Endothelial cell of umbilical vein (primary cell): ENCODE measurements around the gene THTPA. TPM values are rescaled to one million over a fixed set of nuclear protein-coding genes. Genes with fewer than 3 reads are reported as not detected.

Experiments used
- BruUV-seq: library from RNA; stranded (reverse); fragments of 400-500 nt; replicated peaks from 2 replicates; lab custom pipeline; 2021; lab: Mats Ljungman, UMichigan
- CTCF ChIA-PET: fragments of 300-600, 350-600 bp; sonication (Branson Sonifier 250); formaldehyde crosslinking; loops from one replicate; lab custom pipeline; 2021; ENCODE audit warnings: antibody characterized with exemption, inconsistent platforms; lab: Charles Lee
- POLR2A ChIA-PET: fragments of 300-600, 350-600 bp; sonication (Branson Sonifier 250); formaldehyde crosslinking; loops from one replicate; lab custom pipeline; 2021; ENCODE audit warnings: antibody characterized with exemption, inconsistent platforms; lab: Charles Lee
- DNase-seq: peaks from one replicate; pipeline ENCODE4 v3.0.0-alpha.2; 2011; ENCODE audit warnings: low read depth, low spot score
- FAIRE-seq: peaks from 2 replicates; lab custom pipeline; 2011; peaks lifted over from hg19 to GRCh38; lab: Jason Lieb, UNC
- H2AFZ ChIP-seq: 2 replicates; pipeline ENCODE4 v1.6.0; 2012; ENCODE audit warnings: low read depth, low read length, control low read depth, inconsistent platforms
- H3K27ac ChIP-seq: 2 replicates; pipeline ENCODE4 v1.5.1; 2011; ENCODE audit warnings: low read depth, mild to moderate bottlenecking, control low read depth, low read length, moderate library complexity; ENCODE audit not compliant: insufficient read depth
- H3K27me3 ChIP-seq, 2 experiments: 2 replicates each; pipeline versions ENCODE4 v1.6.0 to v1.6.1; 2011; ENCODE audit warnings: low read length in 2 of 2, mixed read lengths in 1 of 2; ENCODE audit not compliant: control insufficient read depth in 2 of 2, insufficient read depth in 2 of 2
- H3K36me3 ChIP-seq, 2 experiments: 2 replicates in 1 of 2; 3 replicates in 1 of 2; pipeline ENCODE4 v1.5.1; 2011; ENCODE audit warnings: low read length in 2 of 2, mild to moderate bottlenecking in 1 of 2, moderate library complexity in 1 of 2; ENCODE audit not compliant: control insufficient read depth in 2 of 2, insufficient read depth in 2 of 2; ENCODE audit errors: extremely low read depth in 1 of 2
- H3K4me1 ChIP-seq: 3 replicates; pipeline ENCODE4 v1.5.1; 2011; ENCODE audit warnings: mild to moderate bottlenecking, low read length; ENCODE audit not compliant: control insufficient read depth, insufficient read depth; ENCODE audit errors: extremely low read depth
- H3K4me2 ChIP-seq: 2 replicates; pipeline ENCODE4 v1.6.1; 2011; ENCODE audit warnings: low read length, control low read depth, mixed read lengths; ENCODE audit not compliant: insufficient read depth
- H3K4me3 ChIP-seq, 3 experiments: fragments of 200-600 bp in 1 of 3; sonication (generic), shearing (Covaris generic) in 1 of 3; replicated peaks in 1 of 3; 2 replicates each; pipeline ENCODE4 v1.5.1; 2011 to 2016; ENCODE audit warnings: control low read depth in 3 of 3, low read length in 3 of 3, mild to moderate bottlenecking in 2 of 3, inconsistent platforms in 1 of 3, low read depth in 1 of 3, moderate library complexity in 1 of 3; ENCODE audit not compliant: insufficient read depth in 1 of 3
- H3K79me2 ChIP-seq: 2 replicates; pipeline ENCODE4 v1.6.0; 2012; ENCODE audit warnings: low read length, inconsistent platforms; ENCODE audit not compliant: control insufficient read depth, insufficient read depth
- H3K9ac ChIP-seq: replicated peaks from 2 replicates; pipeline ENCODE3; 2011; ENCODE audit warnings: low read length, control low read depth; ENCODE audit not compliant: insufficient read depth; ENCODE audit errors: extremely low read depth
- H3K9me1 ChIP-seq: replicated peaks from 3 replicates; pipeline ENCODE4 v1.6.0; 2011; ENCODE audit warnings: mild to moderate bottlenecking, low read length; ENCODE audit not compliant: control insufficient read depth, insufficient read depth; ENCODE audit errors: extremely low read depth
- H3K9me3 ChIP-seq: replicated peaks from 2 replicates; pipeline ENCODE4 v1.5.1; 2012; ENCODE audit warnings: low read length, inconsistent platforms; ENCODE audit not compliant: control insufficient read depth, insufficient read depth
- H4K20me1 ChIP-seq: replicated peaks from 2 replicates; pipeline ENCODE3; 2011; ENCODE audit warnings: mild to moderate bottlenecking, low read length; ENCODE audit not compliant: control insufficient read depth, insufficient read depth; ENCODE audit errors: extremely low read depth
- CTCF ChIP-seq, 2 donors: IDR thresholded peaks; 1 replicate in 1 of 2; 2 replicates in 1 of 2; pipeline ENCODE4 v1.5.1; 2011; ENCODE audit warnings: low read length in 2 of 2, mild to moderate bottlenecking in 2 of 2, moderate library complexity in 2 of 2, control low read depth in 1 of 2, inconsistent platforms in 1 of 2, low read depth in 1 of 2; ENCODE audit not compliant: insufficient read depth in 1 of 2; ENCODE audit errors: extremely low read depth in 1 of 2
- EZH2 ChIP-seq: IDR thresholded peaks from 2 replicates; pipeline ENCODE4 v1.6.1; 2012; ENCODE audit warnings: borderline replicate concordance, low read depth, mild to moderate bottlenecking, moderate library complexity, low read length, inconsistent platforms; ENCODE audit not compliant: severe bottlenecking
- FOS ChIP-seq: IDR thresholded peaks from 2 replicates; pipeline ENCODE4 v1.6.1; 2011; ENCODE audit warnings: mild to moderate bottlenecking, low read length, moderate library complexity, borderline replicate concordance; ENCODE audit not compliant: insufficient read depth
- GATA2 ChIP-seq: IDR thresholded peaks from 2 replicates; pipeline ENCODE4 v1.7.0; 2011; ENCODE audit warnings: low read depth, mild to moderate bottlenecking, moderate library complexity, mixed read lengths, low read length; ENCODE audit not compliant: insufficient read length, insufficient read depth
- JUN ChIP-seq: IDR thresholded peaks from 2 replicates; pipeline ENCODE4 v1.6.1; 2011; ENCODE audit warnings: borderline replicate concordance, low read depth; ENCODE audit not compliant: insufficient read length, insufficient read depth
- MAX ChIP-seq: IDR thresholded peaks from 2 replicates; pipeline ENCODE4 v1.6.1; 2011; ENCODE audit not compliant: insufficient read depth, insufficient read length
- MYC ChIP-seq: IDR thresholded peaks from one replicate; pipeline ENCODE4 v1.6.1; 2011; ENCODE audit warnings: mild to moderate bottlenecking, low read depth, low read length
- POLR2A ChIP-seq: IDR thresholded peaks from 2 replicates; pipeline ENCODE4 v1.6.1; 2012; ENCODE audit warnings: low read depth, mild to moderate bottlenecking, control low read depth, low read length
- POLR2AphosphoS5 ChIP-seq: IDR thresholded peaks from 2 replicates; pipeline ENCODE4 v1.6.1; 2012; ENCODE audit warnings: low read depth, mild to moderate bottlenecking, control low read depth, low read length, moderate library complexity; ENCODE audit not compliant: insufficient read depth
- dilution Hi-C: fragments of 300-500 bp; cut with MboI; formaldehyde crosslinking; loops from one replicate; pipeline ENCODE4 v1.15.0; 2019; ENCODE audit warnings: low sequenced_read_pairs; ENCODE audit not compliant: extremely low pct_ligation_motif_present
- intact Hi-C: fragments of 100-400 bp; cut with micrococcal nuclease; formaldehyde crosslinking; loops from one replicate; pipeline ENCODE4 v1.10.0; 2022
- polyA plus RNA-seq, 4 experiments: library from polyadenylated mRNA; depleted of rRNA in 3 of 4; stranded (reverse) in 3 of 4; unstranded in 1 of 4; fragments of >200 nt; gene quantifications; 2 replicates each; pipeline versions ENCODE4 v1.2.1 to v1.2.3, GENCODE V29; 2011 to 2012; ENCODE audit warnings: missing spikeins in 1 of 4
- total RNA-seq: library from RNA; stranded (reverse); gene quantifications from 2 replicates; pipeline ENCODE4 v1.2.3, GENCODE V29; 2021

Gene THTPA
- total and polyA plus RNA-seq, 2 donors (not counting 3 experiments of a cell fraction or from before 2014, with no cell fraction given): 10.8 to 12.5 TPM

DNA sequence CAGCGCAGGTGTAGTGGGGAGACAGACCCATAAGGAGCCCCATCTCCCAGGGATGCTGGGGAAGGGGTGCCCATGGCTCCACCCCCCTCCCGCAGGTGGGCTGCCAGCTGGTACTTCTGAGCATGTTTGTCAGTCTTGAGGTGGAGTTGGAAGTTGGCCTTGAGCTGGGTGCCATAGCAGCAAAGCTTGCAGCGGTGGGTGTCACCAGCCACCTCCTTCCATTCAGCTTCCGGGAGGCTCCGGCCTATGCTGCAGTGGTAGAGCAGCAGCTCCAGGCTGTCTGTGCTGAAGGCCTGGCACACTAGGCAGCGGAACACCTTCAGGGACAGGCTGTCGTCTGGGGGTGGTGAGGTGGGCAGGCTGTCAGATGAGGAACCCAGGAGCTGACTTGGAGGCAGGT lies 23.4 kb upstream of the THTPA start:
- no peaks in the 10 kb centered on the region for H3K79me2 ChIP-seq
- H3K27ac ChIP-seq: no peak overlapping the region
- no peak overlapping the region for H3K9ac ChIP-seq
- dilution Hi-C loops (no loop called here), intact Hi-C loops (no loop called here)
- no peak for TF ChIP-seq JUN
- TF ChIP-seq POLR2A: no peak
- no peak for TF ChIP-seq FOS
- no peak for TF ChIP-seq MAX
- TF ChIP-seq EZH2: no peak
- no peak for TF ChIP-seq CTCF (IDR thresholded peaks at IDR 0.05; ENCODE audit: extremely low read depth in 1 of 2, insufficient read depth in 1 of 2, low read depth in 1 of 2, low read length in 2 of 2)
- no peak for TF ChIP-seq POLR2AphosphoS5
- no peak for TF ChIP-seq GATA2
- TF ChIP-seq MYC: no peak
- no peaks in the 10 kb centered on the region for H4K20me1 ChIP-seq
- no peaks in the 10 kb centered on the region for H3K9me3 ChIP-seq
- no peak for DNase-seq
- no peaks in the 10 kb centered on the region for H3K36me3 ChIP-seq
- H2AFZ ChIP-seq: no peak overlapping the region
- H3K4me3 ChIP-seq: no peak overlapping the region
- BruUV-seq: no TSS peak
- ChIA-PET POLR2A (no interaction called here), CTCF (no interaction called here)
- no peaks in the 10 kb centered on the region for H3K4me1 ChIP-seq
- H3K27me3 ChIP-seq: no peaks in the 10 kb centered on the region
- FAIRE-seq: no peak
- H3K4me2 ChIP-seq: no peak overlapping the region
- no peaks in the 10 kb centered on the region for H3K9me1 ChIP-seq
